Ascending aorta (tissue), 2 donors: ENCODE results near the gene TMEM139. TPM values are rescaled to one million over a fixed set of nuclear protein-coding genes. Genes with fewer than 3 reads are reported as not detected.

Experiments used
- DNase-seq, 2 donors: peaks; one replicate each; pipeline ENCODE4 v3.0.0-alpha.2; 2019; ENCODE audit warnings: low spot score in 2 of 2
- H3K27ac ChIP-seq, 2 donors: fragments of 200-600 bp; sonication (generic); one replicate each; pipeline ENCODE4 v1.5.1; 2016 to 2017; ENCODE audit warnings: mild to moderate bottlenecking in 1 of 2
- H3K27me3 ChIP-seq: fragments of 200-600 bp; sonication (generic); one replicate; pipeline ENCODE4 v1.5.1; 2017
- H3K36me3 ChIP-seq, 2 donors: fragments of 200-600 bp; sonication (generic); one replicate each; pipeline ENCODE4 v1.5.1; 2016
- H3K4me1 ChIP-seq, 2 donors: fragments of 200-600 bp; sonication (generic); one replicate each; pipeline ENCODE4 v1.5.1; 2016 to 2017; ENCODE audit warnings: mild to moderate bottlenecking in 1 of 2
- H3K4me3 ChIP-seq, 2 donors: fragments of 200-600 bp; sonication (generic); one replicate each; pipeline ENCODE4 v1.5.1; 2016 to 2017; ENCODE audit warnings: mild to moderate bottlenecking in 1 of 2
- H3K9me3 ChIP-seq, 2 donors: fragments of 200-600 bp; sonication (generic); one replicate each; pipeline ENCODE4 v1.5.1; 2016
- CTCF ChIP-seq, 3 experiments: fragments of 200-600 bp in 2 of 3; fragments of 450-650 bp in 1 of 3; sonication (generic) in 2 of 3; IDR thresholded peaks; one replicate each; pipeline ENCODE4 v1.5.1; 2016 to 2019; ENCODE audit warnings: antibody characterized with exemption in 3 of 3, mild to moderate bottlenecking in 1 of 3, moderate library complexity in 1 of 3
- intact Hi-C: fragments of 100-400 bp; cut with DNase I; formaldehyde crosslinking; loops from one replicate; pipeline ENCODE4 v1.15.1; 2023
- total RNA-seq: library from RNA; depleted of rRNA; stranded (reverse); fragments of >200 nt; gene quantifications from one replicate; pipeline ENCODE4 v1.1.0, GENCODE V29; 2016

The TMEM139 gene
- total RNA-seq, 1 donor from 2014 or later: 11.5 TPM

GRCh38 chr7:143305423-143306070 lies 20.8 kb downstream of the TMEM139 start:
- no peak overlapping the region for H3K27ac ChIP-seq

GRCh38 chr7:143308632-143309031 lies 23.9 kb downstream of the TMEM139 start:
- H3K36me3 ChIP-seq: peaks cover 42 to 46% of the 10 kb centered on the region in 2 donors
- intact Hi-C loops: loop anchor here (5.0 kb wide), 1 partner anchor 109 kb away; no protein-coding TSS in a partner anchor
- no peak for DNase-seq

More at GRCh38 chr7:143305423-143306070, 20.8 kb downstream of the TMEM139 start:
- Histone ChIP-seq H3K36me3 (peaks cover 56 to 74% of the 10 kb centered on the region in 2 donors), H3K4me1 (no peaks in the 10 kb centered on the region), H3K4me3 (no peak overlapping the region), H3K27me3 (no peaks in the 10 kb centered on the region), H3K9me3 (no peaks in the 10 kb centered on the region)
- intact Hi-C loops: loop anchor here (2.0 to 5.0 kb wide), 2 partner anchors 65 to 112 kb away; no protein-coding TSS in a partner anchor
- peak; percentile 35 to 67 (median 60) for TF ChIP-seq CTCF (IDR thresholded peaks at IDR 0.05)
- no peak for DNase-seq

GRCh38 chr7:143314127-143314526 lies 29.4 kb downstream of the TMEM139 start:
- intact Hi-C loops: loop anchor here (5.0 kb wide), 1 partner anchor 687 kb away; no protein-coding TSS in a partner anchor
- no peak for TF ChIP-seq CTCF (IDR thresholded peaks at IDR 0.05)
- no peak for DNase-seq
- H3K4me1 ChIP-seq: no peaks in the 10 kb centered on the region
- no peaks in the 10 kb centered on the region for H3K27me3 ChIP-seq
- H3K4me3 ChIP-seq: no peak overlapping the region
- H3K27ac ChIP-seq: no peak overlapping the region
- no peaks in the 10 kb centered on the region for H3K36me3 ChIP-seq
- no peaks in the 10 kb centered on the region for H3K9me3 ChIP-seq

More at GRCh38 chr7:143308632-143309031, 23.9 kb downstream of the TMEM139 start:
- Histone ChIP-seq H3K4me3 (no peak overlapping the region), H3K27me3 (no peaks in the 10 kb centered on the region), H3K27ac (no peak overlapping the region), H3K9me3 (no peaks in the 10 kb centered on the region), H3K4me1 (no peaks in the 10 kb centered on the region)
- TF ChIP-seq CTCF (IDR thresholded peaks at IDR 0.05): no peak

GRCh38 chr7:143315776-143316175 lies 31.0 kb downstream of the TMEM139 start, which contains the start of gene CLCN1:
Gene CLCN1 (plus strand): TSS chr7:143316111. CDS start chr7:143316213, 102 bp downstream.
- H3K36me3 ChIP-seq: no peaks in the 10 kb centered on the region
- intact Hi-C loops: no loop called here
- H3K9me3 ChIP-seq: no peaks in the 10 kb centered on the region
- no peaks in the 10 kb centered on the region for H3K27me3 ChIP-seq
- no peak within 1 kb of the TSS for H3K27ac ChIP-seq
- no peak for DNase-seq
- H3K4me3 ChIP-seq: no peak within 1 kb of the TSS
- H3K4me1 ChIP-seq: no peaks in the 10 kb centered on the region
- TF ChIP-seq CTCF (IDR thresholded peaks at IDR 0.05): no peak

- Histone ChIP-seq H3K4me1 (no peaks in the 10 kb centered on the region), H3K36me3 (no peaks in the 10 kb centered on the region), H3K27me3 (no peaks in the 10 kb centered on the region), H3K4me3 (no peak overlapping the region), H3K27ac (no peak overlapping the region), H3K9me3 (no peaks in the 10 kb centered on the region)
- DNase-seq: no peak
- intact Hi-C loops: no loop called here
- TF ChIP-seq CTCF (IDR thresholded peaks at IDR 0.05): no peak
Measured at GRCh38 chr7:143316492-143316891, 31.7 kb downstream of the TMEM139 start.
